Measurements from ENCODE around the gene MAP1LC3A. TPM values are rescaled to one million over a fixed set of nuclear protein-coding genes. Genes with fewer than 3 reads are reported as not detected.

MAP1LC3A gene
- total RNA-seq, 1 experiment from 2014 or later = 25.9 TPM

DNA sequence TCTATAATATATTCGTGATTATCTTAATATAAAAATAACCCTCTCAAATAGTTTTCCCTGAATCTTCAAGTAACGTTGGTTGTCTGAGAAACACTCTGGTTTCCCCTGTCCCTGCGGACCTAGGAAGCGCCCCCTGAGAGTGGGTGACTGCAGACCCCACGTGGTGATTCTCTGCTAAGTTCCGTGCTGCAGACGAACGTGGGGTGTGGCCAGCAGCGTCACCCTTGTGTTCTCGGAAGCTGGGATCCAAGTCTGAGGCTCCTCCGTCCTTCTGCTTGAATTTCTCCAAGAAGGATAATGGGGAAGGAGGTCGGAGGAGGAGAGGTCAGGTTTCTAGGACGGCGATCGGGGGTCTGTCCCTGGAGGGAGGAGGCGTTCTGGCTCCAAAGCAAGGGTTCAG, 16.6 kb upstream of the MAP1LC3A start:
- Mint-ChIP-seq H3K4me3 (no peak overlapping the region), H3K36me3 (ENCODE audit: insufficient read depth in 1 of 3, low read depth in 3 of 3) (peaks cover 16 to 43% (median 28%) of the 10 kb centered on the region in 3 experiments; a peak in 6 of 7 replicates), H3K27ac (no peak overlapping the region), H3K4me1 (peaks cover 15 to 16% of the 10 kb centered on the region in 2 experiments), H3K9me3 (peaks cover 0 to 1% of the 10 kb centered on the region in 2 experiments; a peak in 1 of 5 replicates), H3K27me3 (ENCODE audit: low read depth) (peaks cover 9% of the 10 kb centered on the region)
- no peaks in the 10 kb centered on the region for H3K9me3 ChIP-seq (ENCODE audit: control insufficient read depth, low read depth, low read length)
- H3K79me1 ChIP-seq (ENCODE audit: insufficient read depth, low read depth, low read length, poor library complexity, severe bottlenecking) = no peaks in the 10 kb centered on the region
- no peak overlapping the region for H2BK15ac ChIP-seq (ENCODE audit: low read depth, low read length)
- TF ChIP-seq, protein P1, sequence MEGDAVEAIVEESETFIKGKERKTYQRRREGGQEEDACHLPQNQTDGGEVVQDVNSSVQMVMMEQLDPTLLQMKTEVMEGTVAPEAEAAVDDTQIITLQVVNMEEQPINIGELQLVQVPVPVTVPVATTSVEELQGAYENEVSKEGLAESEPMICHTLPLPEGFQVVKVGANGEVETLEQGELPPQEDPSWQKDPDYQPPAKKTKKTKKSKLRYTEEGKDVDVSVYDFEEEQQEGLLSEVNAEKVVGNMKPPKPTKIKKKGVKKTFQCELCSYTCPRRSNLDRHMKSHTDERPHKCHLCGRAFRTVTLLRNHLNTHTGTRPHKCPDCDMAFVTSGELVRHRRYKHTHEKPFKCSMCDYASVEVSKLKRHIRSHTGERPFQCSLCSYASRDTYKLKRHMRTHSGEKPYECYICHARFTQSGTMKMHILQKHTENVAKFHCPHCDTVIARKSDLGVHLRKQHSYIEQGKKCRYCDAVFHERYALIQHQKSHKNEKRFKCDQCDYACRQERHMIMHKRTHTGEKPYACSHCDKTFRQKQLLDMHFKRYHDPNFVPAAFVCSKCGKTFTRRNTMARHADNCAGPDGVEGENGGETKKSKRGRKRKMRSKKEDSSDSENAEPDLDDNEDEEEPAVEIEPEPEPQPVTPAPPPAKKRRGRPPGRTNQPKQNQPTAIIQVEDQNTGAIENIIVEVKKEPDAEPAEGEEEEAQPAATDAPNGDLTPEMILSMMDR (conservative IDR thresholded peaks at IDR 0.05) = no peak
- no peak overlapping the region for H3K23ac ChIP-seq (ENCODE audit: insufficient read length, low read depth, low read length)
- H2BK12ac ChIP-seq (ENCODE audit: insufficient read length, low read depth, low read length) = no peak overlapping the region
- no peak overlapping the region for H2BK120ac ChIP-seq (ENCODE audit: low read depth, low read length, poor library complexity, severe bottlenecking)
- H3K18ac ChIP-seq (ENCODE audit: insufficient read length, low read depth, low read length) = no peak overlapping the region
- H2BK20ac ChIP-seq (ENCODE audit: low read depth, low read length, poor library complexity, severe bottlenecking) = no peak overlapping the region
- H3K56ac ChIP-seq (ENCODE audit: insufficient read length, low read depth, low read length) = no peak overlapping the region
- no peak for DNase-seq
- H3K4me1 ChIP-seq (ENCODE audit: insufficient read depth, low read length) = no peaks in the 10 kb centered on the region
- H2AFZ ChIP-seq (ENCODE audit: low read length) = no peak overlapping the region
- no peaks in the 10 kb centered on the region for H3K79me2 ChIP-seq (ENCODE audit: insufficient read depth, low read length)
- H4K20me1 ChIP-seq (ENCODE audit: control insufficient read depth, insufficient read depth, insufficient read length) = no peaks in the 10 kb centered on the region
- H3K27me3 ChIP-seq (ENCODE audit: insufficient read depth, low read length) = no peaks in the 10 kb centered on the region; the same call in 1 of the 2 replicates
- H4K5ac ChIP-seq (ENCODE audit: insufficient read length, low read depth, low read length) = no peak overlapping the region
- no peak overlapping the region for H3K4me2 ChIP-seq (ENCODE audit: insufficient read depth, insufficient read length, low read length)
- no peak overlapping the region for H2AK5ac ChIP-seq (ENCODE audit: insufficient read length, low read length)
- H3K14ac ChIP-seq (ENCODE audit: insufficient read depth, low read length) = no peak overlapping the region
- H4K8ac ChIP-seq (replicated peaks; ENCODE audit: insufficient read length, low read depth, low read length) = no peak overlapping the region
- peaks cover 3% of the 10 kb centered on the region for H3K23me2 ChIP-seq (ENCODE audit: insufficient read length, low read depth, low read length, poor library complexity, severe bottlenecking)
- no peak overlapping the region for H3K9ac ChIP-seq (ENCODE audit: extremely low read depth, insufficient read length, low read length)
- H2BK5ac ChIP-seq (ENCODE audit: insufficient read length, low read length) = no peak overlapping the region
- no peak overlapping the region for H4K91ac ChIP-seq (ENCODE audit: insufficient read length, low read depth, low read length)
- WGBS (ENCODE audit: extremely low coverage, insufficient read length, low lambda C conversion rate) = no CpG with 5 or more reads among the region's 16 CpGs
- H3K4ac ChIP-seq (ENCODE audit: low read depth, low read length) = no peak overlapping the region
- no peak overlapping the region for H3T11ph ChIP-seq (ENCODE audit: low read length)
- no peak overlapping the region for H3K27ac ChIP-seq (ENCODE audit: insufficient read length, low read depth, low read length)
